NT2/D1 (cell line): ENCODE measurements around the gene LLPH.
A peak's percentile ranks its signal among the peaks of the same experiment; 100 is the strongest.

Source experiments
- DNase-seq: peaks from one replicate; pipeline ENCODE4 v3.0.0-alpha.2; 2011; ENCODE audit warnings: low read depth, low spot score
- H3K27me3 ChIP-seq: 2 replicates; pipeline ENCODE4 v1.6.0; 2011; ENCODE audit warnings: mild to moderate bottlenecking; ENCODE audit not compliant: insufficient read length, insufficient read depth
- H3K36me3 ChIP-seq: 2 replicates; pipeline ENCODE4 v1.6.1; 2011; ENCODE audit warnings: mild to moderate bottlenecking, low read length, mixed read lengths; ENCODE audit not compliant: insufficient read depth, insufficient read length
- H3K4me1 ChIP-seq: 2 replicates; pipeline ENCODE4 v1.5.1; 2011; ENCODE audit not compliant: insufficient read depth, insufficient read length
- H3K4me3 ChIP-seq: 2 replicates; pipeline ENCODE4 v1.5.1; 2011; ENCODE audit warnings: low read depth; ENCODE audit not compliant: insufficient read length
- H3K9ac ChIP-seq: 2 replicates; pipeline ENCODE4 v1.6.0; 2011; ENCODE audit warnings: low read depth; ENCODE audit not compliant: insufficient read length
- H3K9me3 ChIP-seq: 2 replicates; pipeline ENCODE4 v1.5.1; 2011; ENCODE audit warnings: mild to moderate bottlenecking, low read length; ENCODE audit not compliant: insufficient read depth
- SUZ12 ChIP-seq: IDR thresholded peaks from 2 replicates; pipeline ENCODE4 v1.6.1; 2011; ENCODE audit not compliant: insufficient read length, insufficient read depth; ENCODE audit errors: extremely low read depth
- YY1 ChIP-seq: IDR thresholded peaks from 2 replicates; pipeline ENCODE4 v1.6.1; 2011; ENCODE audit not compliant: insufficient read length, insufficient read depth
- ZNF274 ChIP-seq: IDR thresholded peaks from 2 replicates; pipeline ENCODE4 v1.6.1; 2011; ENCODE audit warnings: mild to moderate bottlenecking, low read depth, low read length

LLPH gene

DNA sequence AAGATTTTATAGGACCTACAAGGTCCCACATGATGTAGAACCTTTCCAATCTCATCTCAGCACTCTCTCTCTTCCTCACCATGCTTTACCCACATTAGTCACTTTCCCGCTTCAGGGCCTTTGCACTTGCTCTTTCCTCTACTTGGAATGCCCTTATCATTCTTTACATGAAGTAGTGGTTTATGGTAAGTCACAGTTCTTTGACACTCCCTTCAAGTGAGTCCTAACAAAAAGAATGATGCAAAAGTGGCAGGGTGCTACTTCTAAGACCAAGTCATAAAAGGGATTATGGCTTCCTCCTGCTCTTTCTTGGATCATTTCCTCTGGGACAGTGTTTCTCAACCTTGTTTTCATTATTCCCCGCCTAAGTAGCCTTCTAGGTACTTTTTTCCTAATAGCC, 26.1 kb upstream of the LLPH start:
- Histone ChIP-seq H3K4me3 (no peak overlapping the region), H3K27me3 (no peaks in the 10 kb centered on the region), H3K36me3 (peaks cover 23% of the 10 kb centered on the region), H3K9ac (no peak overlapping the region), H3K4me1 (no peaks in the 10 kb centered on the region), H3K9me3 (peaks cover 18% of the 10 kb centered on the region)
- no peak for TF ChIP-seq SUZ12
- TF ChIP-seq ZNF274, result no peak
- no peak for TF ChIP-seq YY1
- DNase-seq, result no peak

- Histone ChIP-seq H3K9me3 (peaks cover under 1% of the 10 kb centered on the region; the same call in 1 of the 2 replicates), H3K9ac (no peak overlapping the region), H3K4me3 (no peak overlapping the region), H3K27me3 (no peaks in the 10 kb centered on the region), H3K4me1 (no peaks in the 10 kb centered on the region), H3K36me3 (peaks cover 16% of the 10 kb centered on the region)
- TF ChIP-seq SUZ12 (no peak), YY1 (no peak), ZNF274 (no peak)
- no peak for DNase-seq
Observed at GRCh38 chr12:66154776-66155175, 24.2 kb upstream of the LLPH start.

DNA sequence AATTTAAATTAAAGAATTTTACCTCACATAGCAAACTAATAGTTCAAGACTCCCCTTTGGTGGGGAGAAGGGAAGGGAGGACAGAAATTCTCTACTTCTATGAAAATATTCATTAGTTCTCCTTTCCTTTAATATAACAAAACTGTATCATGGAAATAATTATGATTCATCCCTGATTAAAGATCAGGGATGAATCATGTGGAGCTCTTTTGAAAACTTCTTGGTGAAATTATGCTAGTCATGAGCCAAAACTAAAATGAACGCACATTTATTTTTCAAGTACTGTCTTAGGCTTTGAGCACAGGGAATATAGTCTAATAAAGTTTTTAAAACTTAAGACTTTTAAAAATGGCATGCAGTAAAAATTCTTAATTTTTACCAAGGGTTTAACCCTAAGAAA, 22.2 kb upstream of the LLPH start:
- no peak overlapping the region for H3K4me3 ChIP-seq
- H3K9ac ChIP-seq, result no peak overlapping the region
- no peaks in the 10 kb centered on the region for H3K4me1 ChIP-seq
- H3K27me3 ChIP-seq, result no peaks in the 10 kb centered on the region
- H3K9me3 ChIP-seq, result no peaks in the 10 kb centered on the region
- TF ChIP-seq YY1 (no peak), SUZ12 (no peak), ZNF274 (no peak)
- no peak for DNase-seq
- H3K36me3 ChIP-seq, result peaks cover 9% of the 10 kb centered on the region

- Histone ChIP-seq H3K36me3 (peaks cover 13% of the 10 kb centered on the region), H3K9ac (no peak overlapping the region), H3K4me1 (no peaks in the 10 kb centered on the region), H3K9me3 (no peaks in the 10 kb centered on the region), H3K4me3 (no peak overlapping the region), H3K27me3 (no peaks in the 10 kb centered on the region)
- no peak for DNase-seq
- TF ChIP-seq YY1, result no peak
- TF ChIP-seq ZNF274, result no peak
- TF ChIP-seq SUZ12, result no peak
Observed at GRCh38 chr12:66149702-66150398, 19.3 kb upstream of the LLPH start.

GRCh38 chr12:66144791-66145754, 14.5 kb upstream of the LLPH start:
- Histone ChIP-seq H3K4me1 (no peaks in the 10 kb centered on the region), H3K4me3 (no peak overlapping the region), H3K36me3 (peaks cover 34% of the 10 kb centered on the region), H3K9ac (no peak overlapping the region), H3K9me3 (peaks cover 25% of the 10 kb centered on the region), H3K27me3 (no peaks in the 10 kb centered on the region)
- peak; percentile 28 for DNase-seq
- no peak for TF ChIP-seq ZNF274
- no peak for TF ChIP-seq YY1
- no peak for TF ChIP-seq SUZ12

DNA sequence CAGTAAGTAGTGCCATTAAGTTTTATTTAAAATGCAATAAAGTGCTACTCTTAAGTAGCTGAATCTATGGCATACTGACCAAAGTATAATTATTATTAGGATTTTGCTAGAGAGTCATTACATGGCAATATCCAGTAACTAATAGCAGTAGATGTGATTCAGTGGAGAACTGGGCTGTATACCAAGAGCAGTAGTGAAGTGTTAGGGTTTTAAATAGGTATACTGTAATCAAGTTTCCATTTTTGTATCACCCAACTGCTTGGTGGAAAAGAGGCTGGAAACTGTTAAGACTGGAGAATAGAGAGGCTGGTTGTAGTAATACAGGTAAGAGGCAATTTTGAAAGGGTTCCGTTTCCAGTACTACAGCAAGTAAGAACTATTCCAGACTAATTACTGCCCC, 13.3 kb upstream of the LLPH start:
- Histone ChIP-seq H3K36me3 (peaks cover 44% of the 10 kb centered on the region), H3K27me3 (no peaks in the 10 kb centered on the region), H3K4me3 (no peak overlapping the region), H3K4me1 (no peaks in the 10 kb centered on the region), H3K9me3 (peaks cover 31% of the 10 kb centered on the region), H3K9ac (no peak overlapping the region)
- DNase-seq, result no peak
- no peak for TF ChIP-seq YY1
- TF ChIP-seq ZNF274, result no peak
- no peak for TF ChIP-seq SUZ12

DNA sequence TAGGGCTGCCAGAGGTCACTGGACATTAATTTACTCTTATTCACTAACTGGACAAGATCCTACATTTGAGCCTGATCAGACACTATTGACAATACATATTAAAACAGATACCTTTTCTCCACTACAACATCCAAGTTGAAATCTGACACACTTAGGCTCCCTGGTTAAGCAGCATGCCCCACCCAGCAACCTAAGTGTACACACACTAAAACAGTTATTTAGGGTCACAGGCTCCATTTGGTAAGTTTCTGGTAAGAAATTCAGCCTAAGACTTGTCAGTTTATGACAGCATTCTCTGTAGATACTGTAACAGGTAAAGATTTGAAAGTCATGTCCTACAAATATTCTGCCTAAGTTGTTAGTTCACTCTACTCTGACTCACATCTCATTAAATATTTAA, 12.3 kb upstream of the LLPH start:
- Histone ChIP-seq H3K4me1 (no peaks in the 10 kb centered on the region), H3K4me3 (no peak overlapping the region), H3K27me3 (no peaks in the 10 kb centered on the region), H3K9me3 (peaks cover 31% of the 10 kb centered on the region), H3K9ac (no peak overlapping the region), H3K36me3 (peaks cover 49% of the 10 kb centered on the region)
- TF ChIP-seq ZNF274 (no peak), YY1 (no peak), SUZ12 (no peak)
- DNase-seq, result no peak
